GM10266 (cell line): ENCODE results near the gene INPP4B.

Experiments used
- DNase-seq: peaks from one replicate; pipeline ENCODE4 v3.0.0; 2012; ENCODE audit errors: extremely low spot score
- CTCF ChIP-seq: IDR thresholded peaks from 2 replicates; pipeline ENCODE4 v1.5.1; 2012; ENCODE audit warnings: mild to moderate bottlenecking, low read depth; ENCODE audit not compliant: control insufficient read depth, insufficient read depth; ENCODE audit errors: missing control alignments

Gene INPP4B

GRCh38 chr4:141995056-141995455 lies 851.0 kb downstream of the INPP4B start:
- TF ChIP-seq CTCF = no peak
- DNase-seq = no peak

- no peak for TF ChIP-seq CTCF
- no peak for DNase-seq
Observed at GRCh38 chr4:141977433-141977832, 868.7 kb downstream of the INPP4B start.
